HG03159 (cell line): ENCODE results near the gene KRT2.

Experiments used
- ATAC-seq: cut with Tn5 transposase; IDR thresholded peaks from one replicate; pipeline ENCODE4 v1.9.1; 2021; ENCODE audit warnings: mild to moderate bottlenecking, moderate library complexity; ENCODE audit not compliant: unreplicated experiment

Gene KRT2

GRCh38 chr12:52643233-52644077 lies 8.6 kb downstream of the KRT2 start:
- no peak for ATAC-seq

DNA sequence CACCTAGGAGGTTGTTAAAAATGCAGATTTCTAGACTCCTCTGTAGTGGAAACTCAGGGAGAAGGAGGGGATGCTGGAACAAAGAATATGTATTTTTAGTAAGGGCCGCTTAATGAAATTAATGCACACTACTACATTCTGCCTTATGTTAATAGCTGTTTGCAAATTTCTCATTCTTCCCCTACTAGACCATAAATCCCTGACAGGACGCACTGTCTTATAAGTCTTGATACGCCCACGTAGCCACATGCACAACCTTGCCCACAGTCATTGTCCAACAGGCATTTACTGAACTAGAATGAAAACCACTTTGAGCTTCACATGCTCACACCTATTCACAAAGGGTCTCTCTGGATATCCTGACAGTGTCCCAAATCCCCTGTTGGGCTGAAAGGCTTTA lies 10.5 kb downstream of the KRT2 start:
- ATAC-seq, result no peak

DNA sequence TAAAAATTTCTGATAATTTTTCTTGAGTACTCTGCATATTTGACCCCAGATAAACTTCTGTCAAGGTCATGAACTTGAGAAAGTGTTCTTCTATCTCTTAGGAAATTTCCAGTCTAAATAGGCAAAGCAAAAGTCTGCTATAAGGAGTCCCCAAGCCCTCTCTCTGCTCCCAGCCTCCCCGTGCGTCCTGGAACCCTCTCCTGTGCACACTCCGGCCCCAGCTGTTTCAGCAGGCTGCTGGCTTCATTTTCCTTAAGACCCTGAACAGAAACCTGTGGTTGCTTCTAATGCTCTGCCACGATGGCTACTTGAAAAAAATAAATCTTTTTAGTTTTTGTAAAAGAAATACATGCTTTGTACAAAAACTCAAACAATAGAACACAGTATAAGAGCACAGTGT lies 14.7 kb downstream of the KRT2 start:
- no peak for ATAC-seq

- no peak for ATAC-seq
Measured at GRCh38 chr12:52636592-52637258, 15.3 kb downstream of the KRT2 start.

DNA sequence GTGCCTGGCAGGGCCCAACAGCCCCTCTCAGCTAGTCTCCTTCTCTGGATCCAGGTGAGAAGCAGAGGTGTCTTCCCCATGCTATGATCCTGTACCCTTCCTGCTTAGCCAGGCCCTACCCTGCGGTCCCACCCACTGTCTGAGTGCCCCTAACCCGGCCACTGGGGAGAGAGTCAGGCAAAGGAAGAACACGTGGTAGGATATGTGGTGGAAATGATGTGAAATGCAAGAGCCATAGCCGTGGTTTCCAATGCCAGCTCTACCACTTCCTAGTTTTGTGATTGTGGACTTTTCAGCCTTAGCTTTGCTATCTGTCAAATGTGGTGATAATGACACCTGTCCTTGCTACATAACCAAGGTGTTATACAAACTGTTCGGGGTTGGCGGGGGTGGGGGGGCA lies 15.8 kb downstream of the KRT2 start:
- ATAC-seq, result no peak

DNA sequence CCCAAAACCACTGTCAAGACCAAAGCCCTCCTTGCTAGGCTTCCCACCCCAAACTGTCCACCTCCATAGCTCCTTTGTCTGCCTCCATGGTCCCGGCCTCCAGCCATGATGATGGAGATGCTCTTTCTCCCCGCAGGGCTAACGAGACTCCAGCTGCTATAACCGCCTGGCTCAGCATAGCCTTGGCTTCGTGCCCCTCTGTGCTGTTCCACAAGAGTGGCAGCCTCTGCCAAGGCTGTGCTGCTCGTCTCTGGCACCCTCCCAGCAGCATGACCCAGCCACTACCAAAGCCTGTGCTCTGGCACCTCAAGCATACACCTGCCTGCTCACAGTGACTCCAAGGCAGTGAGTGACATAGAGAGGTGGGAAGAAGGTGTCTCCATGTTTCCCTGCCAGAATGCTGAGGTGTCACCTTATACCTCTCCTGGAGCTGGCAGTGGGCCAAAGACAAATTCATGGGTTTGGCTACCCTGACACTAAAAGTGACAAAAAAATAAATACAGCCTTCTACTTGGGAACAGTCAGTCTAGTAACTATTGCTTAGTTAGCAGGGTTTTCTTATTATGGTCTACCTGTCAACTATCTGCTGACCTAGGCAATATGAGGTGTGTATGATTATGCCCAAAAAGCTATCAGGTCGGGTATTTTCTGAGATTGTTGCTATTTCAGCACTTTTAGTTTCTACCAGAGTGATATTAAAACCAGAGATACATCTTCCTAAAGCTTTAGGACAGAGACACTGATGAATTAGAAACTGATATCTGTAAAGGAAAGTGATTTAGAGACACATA lies 17.6 kb downstream of the KRT2 start:
- no peak for ATAC-seq

DNA sequence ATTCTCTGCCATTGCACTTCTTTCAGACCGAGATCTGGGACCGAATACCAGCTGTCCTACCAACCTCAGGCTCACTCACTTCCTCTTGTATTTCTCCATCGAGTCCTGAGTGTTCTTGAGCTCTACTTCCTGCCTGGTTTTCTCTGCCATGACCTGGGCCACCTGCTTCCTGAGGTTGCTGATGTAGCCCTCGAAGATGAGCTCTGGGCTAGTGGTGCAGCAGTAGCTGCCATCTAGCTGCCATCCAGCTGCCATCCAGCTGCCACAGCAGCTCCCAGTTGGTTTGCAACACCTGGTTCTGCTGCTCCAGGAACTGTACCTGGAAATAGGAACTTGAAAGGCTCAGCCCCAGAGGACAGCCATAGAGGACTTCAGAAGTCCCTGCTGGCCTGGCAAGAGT lies 18.6 kb downstream of the KRT2 start:
- no peak for ATAC-seq

GRCh38 chr12:52632656-52633055 lies 19.4 kb downstream of the KRT2 start:
- ATAC-seq, result no peak

DNA sequence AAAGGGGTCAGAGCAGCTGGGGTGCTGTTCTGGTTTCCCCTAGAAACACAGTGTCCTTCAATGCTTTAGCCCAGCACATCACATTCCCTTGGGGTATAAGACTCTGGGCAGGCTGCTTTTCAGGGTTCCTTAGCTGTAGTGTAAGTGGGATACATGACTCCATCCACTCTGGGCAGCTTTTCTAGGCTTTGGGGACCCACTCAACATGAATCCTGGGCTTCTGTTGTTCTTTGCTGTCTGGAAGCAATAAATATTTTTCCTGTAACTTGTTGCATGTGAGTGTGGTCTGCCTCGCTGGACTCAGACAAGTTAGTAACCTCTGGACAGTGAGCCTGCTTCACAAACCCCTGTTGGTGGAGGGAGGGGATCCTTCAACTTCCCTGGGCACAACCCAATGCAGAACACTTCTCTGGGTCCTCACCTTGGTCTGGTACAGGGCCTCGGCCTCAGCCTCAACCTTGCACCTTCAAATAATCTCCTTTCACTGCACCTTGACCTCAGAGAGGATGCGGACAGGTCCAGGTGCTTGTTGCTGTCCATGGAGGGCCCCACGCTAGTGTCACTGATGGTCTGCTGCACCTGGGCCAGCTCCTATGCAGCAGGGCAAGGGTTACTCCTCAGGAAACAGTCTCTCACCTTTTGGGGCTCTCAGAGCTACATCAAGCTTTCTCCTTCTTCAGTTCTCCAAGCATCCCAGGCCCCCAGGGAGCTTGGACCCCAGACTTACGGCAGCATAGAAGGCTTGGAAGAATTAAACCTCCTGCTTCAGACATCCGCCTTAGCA lies 20.1 kb downstream of the KRT2 start:
- ATAC-seq, result no peak

- no peak for ATAC-seq
Measured at GRCh38 chr12:52631264-52631663, 20.7 kb downstream of the KRT2 start.

- ATAC-seq, result no peak
Measured at GRCh38 chr12:52630599-52631200, 21.3 kb downstream of the KRT2 start.

DNA sequence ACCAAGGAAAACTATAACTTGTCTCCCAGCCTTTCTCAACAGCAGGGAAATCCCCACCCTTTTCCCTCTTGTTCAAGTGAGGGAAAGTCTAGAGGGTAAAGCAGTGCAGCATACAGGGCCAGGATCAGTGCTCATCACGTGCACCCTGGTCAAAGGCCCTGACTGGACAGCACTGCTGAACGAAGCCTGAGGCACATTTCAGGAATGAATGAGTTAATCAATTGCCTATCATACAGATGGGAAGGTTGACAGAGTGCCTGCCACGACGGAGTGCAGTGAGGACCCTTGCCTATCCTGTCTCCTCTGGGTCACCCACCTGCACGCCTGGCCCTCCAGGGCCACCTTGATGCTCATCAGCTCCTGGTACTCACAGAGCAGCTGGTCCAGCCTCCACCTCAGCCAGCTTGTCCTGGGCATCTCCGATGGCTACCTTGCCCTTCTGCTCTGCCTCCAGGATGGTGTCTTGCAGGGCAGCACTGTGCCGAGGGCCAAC lies 22.0 kb downstream of the KRT2 start:
- no peak for ATAC-seq

- no peak for ATAC-seq
Measured at GRCh38 chr12:52629281-52630007, 22.6 kb downstream of the KRT2 start.

DNA sequence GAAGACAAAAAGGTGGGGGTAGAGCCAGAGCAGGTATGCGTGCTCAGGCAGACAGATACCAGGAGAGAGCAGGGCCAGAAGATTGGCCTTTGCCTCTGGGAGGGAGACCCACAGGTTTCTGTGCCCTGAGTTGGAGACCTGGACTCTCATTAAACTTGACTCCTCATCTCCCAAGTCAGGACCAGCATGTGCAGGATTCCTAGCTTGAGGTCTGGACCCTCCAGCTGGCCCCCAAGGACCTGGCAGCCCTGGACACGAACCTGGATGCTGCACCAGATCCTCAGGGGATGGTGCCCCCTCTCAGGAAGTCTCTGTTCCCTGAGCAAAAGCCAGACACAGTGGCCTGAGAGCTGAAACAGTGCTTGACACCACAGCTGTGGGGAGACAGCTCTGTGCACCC lies 23.2 kb downstream of the KRT2 start:
- no peak for ATAC-seq

DNA sequence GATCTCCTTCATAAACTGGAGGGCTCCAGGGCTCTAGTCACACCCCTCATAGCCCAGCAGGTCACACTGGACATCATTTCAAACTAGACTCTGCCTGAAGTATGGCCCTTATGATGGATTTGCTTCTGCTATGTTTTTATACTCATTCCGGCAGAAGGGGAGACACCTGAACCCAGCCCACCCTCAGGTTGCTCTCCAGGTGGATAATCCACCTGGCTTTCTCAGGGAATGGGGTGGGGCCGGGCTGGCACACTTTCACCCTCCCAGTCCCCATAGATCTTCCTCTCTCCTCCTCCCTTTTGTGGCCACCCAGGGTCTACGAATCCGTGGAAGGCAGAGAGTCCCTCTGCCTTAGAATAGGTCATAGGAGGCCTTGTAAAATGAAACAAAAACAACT lies 23.9 kb downstream of the KRT2 start:
- ATAC-seq, result no peak

DNA sequence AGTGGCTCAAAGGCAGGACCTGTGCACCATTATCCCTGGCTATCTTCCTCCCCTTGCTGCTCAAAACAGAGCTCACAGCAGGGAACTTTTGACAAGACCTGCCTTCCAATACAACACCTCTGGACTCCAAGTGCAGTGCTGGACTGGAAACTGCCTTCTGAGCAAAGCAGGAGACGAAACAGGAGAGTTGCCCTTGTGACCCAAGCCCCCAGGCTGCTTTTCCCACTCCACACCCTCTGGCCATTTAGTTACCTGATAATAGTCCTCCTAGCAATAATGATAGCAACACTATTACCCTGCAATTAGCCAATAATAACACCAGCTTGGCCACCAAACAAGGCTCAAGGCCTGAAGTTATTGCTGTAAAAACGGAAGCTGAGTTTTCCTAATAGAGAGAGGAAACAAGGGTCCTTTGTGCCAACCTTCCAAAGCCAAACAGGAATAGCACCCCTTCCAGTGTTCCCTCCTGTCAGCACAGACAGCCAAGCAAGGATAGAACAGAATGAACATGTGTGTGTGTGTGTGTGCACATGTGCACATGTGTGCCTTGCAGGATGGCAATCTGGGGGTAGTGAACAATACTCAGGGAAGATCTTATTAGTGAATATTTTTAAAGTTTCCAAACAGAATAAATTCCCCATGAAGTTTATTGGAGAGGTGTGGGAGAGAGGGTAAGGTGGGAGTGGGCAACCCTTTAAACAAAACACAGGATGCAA lies 24.5 kb downstream of the KRT2 start:
- no peak for ATAC-seq

DNA sequence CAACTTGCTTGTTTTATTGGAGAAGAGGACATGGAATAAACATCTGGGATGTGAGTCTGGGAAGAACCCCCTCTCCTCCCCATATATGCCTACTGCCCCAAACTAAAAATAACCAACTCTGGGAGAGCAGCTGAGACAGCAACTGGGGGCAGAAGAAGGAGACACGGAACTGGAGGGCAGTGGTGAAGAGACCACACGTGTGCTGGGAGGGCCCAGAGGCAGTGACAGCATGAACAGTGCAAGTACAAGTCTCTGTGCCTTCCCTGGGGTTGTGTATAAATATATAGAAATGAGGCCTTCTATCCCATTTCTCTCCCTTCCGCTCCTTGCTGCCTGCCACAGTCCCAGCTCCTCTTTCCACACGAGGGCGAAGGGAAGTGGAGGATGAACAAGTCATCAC lies 29.7 kb downstream of the KRT2 start:
- no peak for ATAC-seq

- ATAC-seq, result no peak
Measured at GRCh38 chr12:52618866-52619265, 33.1 kb downstream of the KRT2 start.

DNA sequence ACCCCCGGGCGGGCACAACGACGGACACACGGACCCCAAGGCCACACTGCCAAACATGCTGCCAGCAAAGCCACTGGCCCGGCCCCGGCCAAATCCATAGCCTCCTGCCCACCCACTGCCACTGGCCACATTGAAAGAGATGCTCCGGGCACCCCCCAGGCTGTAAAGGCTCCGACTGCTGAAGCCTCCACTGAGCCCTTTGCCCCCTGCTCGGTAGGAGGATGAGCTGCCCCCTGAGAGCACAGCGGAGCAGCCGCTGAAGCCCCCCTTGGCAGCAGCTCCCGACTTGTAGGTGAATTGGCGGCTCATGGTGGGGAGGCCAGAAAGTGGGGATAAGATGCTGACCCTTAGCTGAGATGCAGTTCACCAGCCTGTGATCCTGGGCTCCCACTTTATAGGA lies 33.8 kb downstream of the KRT2 start, which contains the start of gene KRT73:
Gene KRT73, minus strand, starts transcription at position 344 of the 400 bp plus-strand sequence. Its CDS starts 35 bp downstream, at position 309.
- ATAC-seq, result no peak
